ENCODE data around the gene COX7A2L. TPM values are rescaled to one million over a fixed set of nuclear protein-coding genes. Genes with fewer than 3 reads are reported as not detected.
A peak's percentile ranks its signal among the peaks of the same experiment; 100 is the strongest.
"Not testable (repeated sequence)": the region's sequence is repeated elsewhere in the genome, so short reads cannot be mapped to it uniquely, and the experiment has no call there.

The COX7A2L gene
- total and polyA plus RNA-seq, 4 donors: 55.0 to 102 (median 77.0) TPM

DNA sequence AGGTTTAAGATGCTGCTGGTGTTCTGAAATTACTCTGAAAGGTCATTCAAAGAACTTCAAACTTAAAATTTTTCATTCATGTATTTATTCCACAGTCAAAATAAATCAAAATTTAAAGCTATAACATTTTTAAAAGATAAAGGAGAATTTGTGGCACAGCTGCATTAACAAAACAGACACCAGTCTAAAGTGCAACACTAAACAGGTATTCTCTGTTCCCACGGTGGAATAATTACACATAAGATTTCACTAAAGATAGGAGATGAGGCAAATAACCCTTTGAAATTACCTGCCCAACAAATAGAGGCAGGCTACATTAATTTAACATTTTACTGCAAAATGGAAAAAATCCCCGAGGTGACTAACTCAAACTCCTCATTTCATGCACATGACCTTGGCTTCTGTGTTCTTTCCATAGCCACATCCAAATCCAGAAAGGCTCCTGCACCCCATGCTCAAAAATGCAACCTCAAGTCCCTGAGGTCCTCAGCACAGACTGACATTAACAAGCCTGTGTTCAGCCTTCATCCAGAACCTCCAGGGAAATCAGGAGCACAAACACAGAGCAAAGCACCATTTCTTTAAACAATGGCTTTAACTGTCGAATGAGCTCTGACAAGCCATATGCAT lies 10.5 kb downstream of the COX7A2L start:
- Histone ChIP-seq H3K4me3 (ENCODE audit: low read depth in 1 of 3, low read length in 3 of 3) (no peak overlapping the region), H3K9ac (ENCODE audit: low read depth in 1 of 2, low read length in 2 of 2) (no peak overlapping the region), H3K27me3 (ENCODE audit: control insufficient read depth in 4 of 4, insufficient read depth in 4 of 4, low read length in 3 of 4) (no peaks in the 10 kb centered on the region), H3K9me3 (ENCODE audit: control insufficient read depth in 4 of 4, low read length in 3 of 4) (no peaks in the 10 kb centered on the region), H3K36me3 (ENCODE audit: control insufficient read depth in 4 of 4, insufficient read depth in 3 of 4, low read depth in 1 of 4, low read length in 3 of 4) (peaks cover 0 to 5% (median 4%) of the 10 kb centered on the region in 4 donors), H3K27ac (ENCODE audit: low read depth in 1 of 2, low read length in 2 of 2) (no peak overlapping the region), H3K4me1 (ENCODE audit: control insufficient read depth in 4 of 4, insufficient read depth in 4 of 4, low read length in 3 of 4) (peaks cover 16 to 80% (median 69%) of the 10 kb centered on the region in 4 donors)
- TF ChIP-seq, protein P1, sequence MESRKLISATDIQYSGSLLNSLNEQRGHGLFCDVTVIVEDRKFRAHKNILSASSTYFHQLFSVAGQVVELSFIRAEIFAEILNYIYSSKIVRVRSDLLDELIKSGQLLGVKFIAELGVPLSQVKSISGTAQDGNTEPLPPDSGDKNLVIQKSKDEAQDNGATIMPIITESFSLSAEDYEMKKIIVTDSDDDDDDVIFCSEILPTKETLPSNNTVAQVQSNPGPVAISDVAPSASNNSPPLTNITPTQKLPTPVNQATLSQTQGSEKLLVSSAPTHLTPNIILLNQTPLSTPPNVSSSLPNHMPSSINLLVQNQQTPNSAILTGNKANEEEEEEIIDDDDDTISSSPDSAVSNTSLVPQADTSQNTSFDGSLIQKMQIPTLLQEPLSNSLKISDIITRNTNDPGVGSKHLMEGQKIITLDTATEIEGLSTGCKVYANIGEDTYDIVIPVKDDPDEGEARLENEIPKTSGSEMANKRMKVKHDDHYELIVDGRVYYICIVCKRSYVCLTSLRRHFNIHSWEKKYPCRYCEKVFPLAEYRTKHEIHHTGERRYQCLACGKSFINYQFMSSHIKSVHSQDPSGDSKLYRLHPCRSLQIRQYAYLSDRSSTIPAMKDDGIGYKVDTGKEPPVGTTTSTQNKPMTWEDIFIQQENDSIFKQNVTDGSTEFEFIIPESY (IDR thresholded peaks at IDR 0.05): no peak
- TF ChIP-seq HNF4A (conservative IDR thresholded peaks at IDR 0.05) (peak; percentile 54 to 62), RXRA (IDR thresholded peaks at IDR 0.05) (no peak), NR2F2 (IDR thresholded peaks at IDR 0.05) (no peak), GABPA (IDR thresholded peaks at IDR 0.05 in 1 of 2, conservative IDR thresholded peaks at IDR 0.05 in 1 of 2) (no peak), HNF4G (IDR thresholded peaks at IDR 0.05) (peak; percentile 8), RAD21 (IDR thresholded peaks at IDR 0.05) (no peak), YY1 (IDR thresholded peaks at IDR 0.05) (no peak), SP1 (IDR thresholded peaks at IDR 0.05) (no peak), TAF1 (conservative IDR thresholded peaks at IDR 0.05) (no peak), JUND (IDR thresholded peaks at IDR 0.05) (no peak), EGR1 (IDR thresholded peaks at IDR 0.05; ENCODE audit: low read depth in 2 of 2) (no peak), FOXA2 (IDR thresholded peaks at IDR 0.05) (no peak)
- TF ChIP-seq, protein P2, sequence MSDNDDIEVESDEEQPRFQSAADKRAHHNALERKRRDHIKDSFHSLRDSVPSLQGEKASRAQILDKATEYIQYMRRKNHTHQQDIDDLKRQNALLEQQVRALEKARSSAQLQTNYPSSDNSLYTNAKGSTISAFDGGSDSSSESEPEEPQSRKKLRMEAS (IDR thresholded peaks at IDR 0.05): no peak
- TF ChIP-seq, protein P3, sequence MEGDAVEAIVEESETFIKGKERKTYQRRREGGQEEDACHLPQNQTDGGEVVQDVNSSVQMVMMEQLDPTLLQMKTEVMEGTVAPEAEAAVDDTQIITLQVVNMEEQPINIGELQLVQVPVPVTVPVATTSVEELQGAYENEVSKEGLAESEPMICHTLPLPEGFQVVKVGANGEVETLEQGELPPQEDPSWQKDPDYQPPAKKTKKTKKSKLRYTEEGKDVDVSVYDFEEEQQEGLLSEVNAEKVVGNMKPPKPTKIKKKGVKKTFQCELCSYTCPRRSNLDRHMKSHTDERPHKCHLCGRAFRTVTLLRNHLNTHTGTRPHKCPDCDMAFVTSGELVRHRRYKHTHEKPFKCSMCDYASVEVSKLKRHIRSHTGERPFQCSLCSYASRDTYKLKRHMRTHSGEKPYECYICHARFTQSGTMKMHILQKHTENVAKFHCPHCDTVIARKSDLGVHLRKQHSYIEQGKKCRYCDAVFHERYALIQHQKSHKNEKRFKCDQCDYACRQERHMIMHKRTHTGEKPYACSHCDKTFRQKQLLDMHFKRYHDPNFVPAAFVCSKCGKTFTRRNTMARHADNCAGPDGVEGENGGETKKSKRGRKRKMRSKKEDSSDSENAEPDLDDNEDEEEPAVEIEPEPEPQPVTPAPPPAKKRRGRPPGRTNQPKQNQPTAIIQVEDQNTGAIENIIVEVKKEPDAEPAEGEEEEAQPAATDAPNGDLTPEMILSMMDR (IDR thresholded peaks at IDR 0.05; ENCODE audit: low read depth, low read length, missing input control): no peak
- TF ChIP-seq, protein P4, sequence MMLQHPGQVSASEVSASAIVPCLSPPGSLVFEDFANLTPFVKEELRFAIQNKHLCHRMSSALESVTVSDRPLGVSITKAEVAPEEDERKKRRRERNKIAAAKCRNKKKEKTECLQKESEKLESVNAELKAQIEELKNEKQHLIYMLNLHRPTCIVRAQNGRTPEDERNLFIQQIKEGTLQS (IDR thresholded peaks at IDR 0.05): no peak
- 49% methylated on average over 3 of the region's 3 CpGs for WGBS
- no peak for DNase-seq (ENCODE audit: low spot score)

DNA sequence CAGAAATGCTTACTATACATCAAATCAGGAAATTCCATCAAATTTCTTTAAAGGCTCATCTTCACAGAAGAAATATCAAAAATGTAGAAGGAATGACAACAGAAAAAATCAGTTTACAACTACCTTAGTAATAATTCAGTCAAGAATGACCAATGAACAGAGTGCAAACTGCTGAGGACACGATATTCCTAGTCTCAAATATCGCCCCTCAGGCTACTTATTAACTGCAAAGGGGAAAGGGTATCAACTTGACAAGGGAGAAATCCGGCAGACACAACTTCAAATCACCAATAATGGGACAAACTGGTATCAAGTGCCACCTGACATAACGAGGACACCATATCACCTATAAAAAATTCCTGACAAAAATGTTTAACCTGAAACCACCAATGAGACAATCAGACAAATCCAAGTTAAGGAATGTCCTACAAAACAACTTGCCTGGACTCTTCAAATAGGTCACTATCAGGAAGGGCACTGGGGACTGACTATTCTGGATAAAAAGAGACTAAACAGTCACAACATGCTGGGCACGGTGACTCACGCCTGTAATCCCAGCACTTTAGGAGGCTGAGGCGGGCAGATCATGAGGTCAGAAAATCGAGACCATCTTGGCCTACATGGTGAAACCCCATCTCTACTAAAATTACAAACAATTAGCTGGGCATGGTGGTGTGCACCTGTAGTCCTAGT lies 12.8 kb downstream of the COX7A2L start:
- H3K4me3 ChIP-seq (ENCODE audit: low read depth in 1 of 3, low read length in 3 of 3): no peak overlapping the region
- H3K4me1 ChIP-seq (ENCODE audit: control insufficient read depth in 4 of 4, insufficient read depth in 4 of 4, low read length in 3 of 4): peaks cover 16 to 65% (median 59%) of the 10 kb centered on the region in 4 donors
- no peaks in the 10 kb centered on the region for H3K27me3 ChIP-seq (ENCODE audit: control insufficient read depth in 4 of 4, insufficient read depth in 4 of 4, low read length in 3 of 4)
- no peak overlapping the region for H3K9ac ChIP-seq (ENCODE audit: low read depth in 1 of 2, low read length in 2 of 2)
- peaks cover 0 to 8% (median 4%) of the 10 kb centered on the region in 4 donors for H3K36me3 ChIP-seq (ENCODE audit: control insufficient read depth in 4 of 4, insufficient read depth in 3 of 4, low read depth in 1 of 4, low read length in 3 of 4)
- no peaks in the 10 kb centered on the region for H3K9me3 ChIP-seq (ENCODE audit: control insufficient read depth in 4 of 4, low read length in 3 of 4)
- DNase-seq (ENCODE audit: low spot score): no peak
- TF ChIP-seq HNF4G (IDR thresholded peaks at IDR 0.05) (no peak), SP1 (IDR thresholded peaks at IDR 0.05) (peak; percentile 49), HNF4A (conservative IDR thresholded peaks at IDR 0.05) (peak; percentile 40 to 51)
- H3K27ac ChIP-seq (ENCODE audit: low read depth in 1 of 2, low read length in 2 of 2): peak overlapping the region; percentile 24 to 51
- WGBS: 60% methylated on average over 8 of the region's 8 CpGs

DNA sequence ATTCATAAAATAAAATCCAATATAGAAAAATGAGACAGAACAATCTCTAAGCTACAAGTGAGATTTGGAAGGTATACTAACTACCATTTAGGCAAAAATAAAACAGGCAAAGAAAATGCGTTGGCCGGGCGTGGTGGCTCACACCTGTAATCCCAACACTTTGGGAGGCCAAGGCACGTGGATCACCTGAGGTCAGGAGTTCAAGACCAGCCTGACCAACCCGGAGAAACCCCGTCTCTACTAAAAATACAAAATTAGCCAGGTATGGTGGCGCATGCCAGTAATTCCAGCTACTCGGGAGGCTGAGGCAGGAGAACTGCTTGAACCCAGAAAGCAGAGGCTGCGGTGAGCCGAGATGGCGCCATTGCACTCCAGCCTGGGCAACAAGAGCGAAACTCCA lies 13.5 kb downstream of the COX7A2L start:
- not testable (repeated sequence) for H3K4me3 ChIP-seq (ENCODE audit: low read depth in 1 of 3, low read length in 3 of 3); H3K36me3 ChIP-seq (ENCODE audit: control insufficient read depth in 4 of 4, insufficient read depth in 3 of 4, low read depth in 1 of 4, low read length in 3 of 4); DNase-seq (ENCODE audit: low spot score); H3K9ac ChIP-seq (ENCODE audit: low read depth in 1 of 2, low read length in 2 of 2); H3K27me3 ChIP-seq (ENCODE audit: control insufficient read depth in 4 of 4, insufficient read depth in 4 of 4, low read length in 3 of 4); H3K9me3 ChIP-seq (ENCODE audit: control insufficient read depth in 4 of 4, low read length in 3 of 4)
- Histone ChIP-seq H3K27ac (ENCODE audit: low read depth in 1 of 2, low read length in 2 of 2) (peak overlapping the region in 1 of 2 donors; percentile 36), H3K4me1 (ENCODE audit: control insufficient read depth in 4 of 4, insufficient read depth in 4 of 4, low read length in 3 of 4) (peaks cover 20 to 68% (median 59%) of the 10 kb centered on the region in 4 donors)
- 90% methylated on average over 12 of the region's 12 CpGs for WGBS
